HepG2 (cell line): ENCODE results near the gene CHRD. TPM values are rescaled to one million over a fixed set of nuclear protein-coding genes. Genes with fewer than 3 reads are reported as not detected.

Experiments
- CENPT ChIP-seq: sonication (generic); formaldehyde crosslinking; IDR thresholded peaks from 2 replicates; pipeline ENCODE4 v1.8.0; 2022; ENCODE audit warnings: low read depth, mild to moderate bottlenecking, moderate library complexity, missing genetic modification reagents
- ELF3 ChIP-seq: IDR thresholded peaks from 2 replicates; pipeline ENCODE4 v1.6.1; 2016; ENCODE audit warnings: missing genetic modification reagents, missing compliant biosample characterization
- KLF15 ChIP-seq: sonication (generic); formaldehyde crosslinking; IDR thresholded peaks from 2 replicates; pipeline ENCODE4 v1.8.1; 2023; ENCODE audit warnings: borderline replicate concordance, mild to moderate bottlenecking, inconsistent platforms, missing genetic modification reagents, mixed read lengths
- KLF9 ChIP-seq: IDR thresholded peaks from 2 replicates; pipeline ENCODE4 v1.6.1; 2016; ENCODE audit warnings: low read depth
- MIXL1 ChIP-seq: IDR thresholded peaks from 2 replicates; pipeline ENCODE4 v1.6.1; 2016
- PHB2 ChIP-seq: fragments of 450-650 bp; IDR thresholded peaks from 2 replicates; pipeline ENCODE4 v1.6.1; 2018; ENCODE audit not compliant: partially characterized antibody
- ZFP36L1 ChIP-seq: sonication (generic); formaldehyde crosslinking; IDR thresholded peaks from 2 replicates; pipeline ENCODE4 v1.8.0; 2022; ENCODE audit warnings: mild to moderate bottlenecking, missing genetic modification reagents, moderate library complexity
- ZNF232 ChIP-seq: sonication (generic); formaldehyde crosslinking; IDR thresholded peaks from 2 replicates; pipeline ENCODE4 v1.4.0; 2020; ENCODE audit warnings: missing genetic modification reagents, borderline replicate concordance
- ZNF367 ChIP-seq: sonication (generic); formaldehyde crosslinking; IDR thresholded peaks from 2 replicates; pipeline ENCODE4 v1.4.0; 2020; ENCODE audit warnings: missing genetic modification reagents, borderline replicate concordance
- polyA plus RNA-seq, 8 experiments: library from polyadenylated mRNA; depleted of rRNA in 3 of 8; stranded (reverse) in 7 of 8; unstranded in 1 of 8; fragments of >200 nt; fragmentation: Illumina TruSeq in 4 of 8; extraction: Trizol in 4 of 8; gene quantifications; 2 replicates each; pipeline versions ENCODE4 v1.2.1 to v1.2.3, GENCODE V29; 2011 to 2016; ENCODE audit warnings: low read depth in 4 of 8, missing spikeins in 1 of 8, mixed read lengths in 1 of 8; ENCODE audit not compliant: insufficient read depth in 1 of 8
- total RNA-seq, 5 experiments: library from RNA; depleted of rRNA; stranded (reverse); fragments of >200 nt; fragmentation: Illumina TruSeq; extraction: Trizol; gene quantifications; 2 replicates each; pipeline ENCODE4 v1.2.3, GENCODE V29; 2016; ENCODE audit warnings: low read depth in 1 of 5
- TF ChIP-seq, protein P1 (sequence below): sonication (generic); formaldehyde crosslinking; IDR thresholded peaks from 2 replicates; pipeline ENCODE4 v1.4.0; 2020; ENCODE audit warnings: mild to moderate bottlenecking, missing genetic modification reagents
- TF ChIP-seq, protein P2 (sequence below): sonication (generic); formaldehyde crosslinking; IDR thresholded peaks from 2 replicates; pipeline ENCODE4 v1.5.0; 2020; ENCODE audit warnings: missing genetic modification reagents, mild to moderate bottlenecking, borderline replicate concordance
- TF ChIP-seq, protein P3 (sequence below): sonication (generic); formaldehyde crosslinking; IDR thresholded peaks from 2 replicates; pipeline ENCODE4 v1.9.0; 2021; ENCODE audit warnings: missing genetic modification reagents, borderline replicate concordance
- TF ChIP-seq, protein P4 (sequence below): sonication (generic); formaldehyde crosslinking; IDR thresholded peaks from 2 replicates; pipeline ENCODE4 v1.4.0; 2020; ENCODE audit warnings: mild to moderate bottlenecking, low read depth, missing genetic modification reagents
- TF ChIP-seq, protein P5 (sequence below): sonication (generic); formaldehyde crosslinking; IDR thresholded peaks from 2 replicates; pipeline ENCODE4 v1.5.0; 2020; ENCODE audit warnings: missing genetic modification reagents
- TF ChIP-seq, protein P6 (sequence below): fragments of 450-650 bp; IDR thresholded peaks from 2 replicates; pipeline ENCODE4 v1.6.1; 2016

The CHRD gene
- total and polyA plus RNA-seq, 2 of the 13 experiments (the other 11 are each of a cell fraction or from before 2014, with no cell fraction given) = 22.2 to 35.2 TPM

DNA sequence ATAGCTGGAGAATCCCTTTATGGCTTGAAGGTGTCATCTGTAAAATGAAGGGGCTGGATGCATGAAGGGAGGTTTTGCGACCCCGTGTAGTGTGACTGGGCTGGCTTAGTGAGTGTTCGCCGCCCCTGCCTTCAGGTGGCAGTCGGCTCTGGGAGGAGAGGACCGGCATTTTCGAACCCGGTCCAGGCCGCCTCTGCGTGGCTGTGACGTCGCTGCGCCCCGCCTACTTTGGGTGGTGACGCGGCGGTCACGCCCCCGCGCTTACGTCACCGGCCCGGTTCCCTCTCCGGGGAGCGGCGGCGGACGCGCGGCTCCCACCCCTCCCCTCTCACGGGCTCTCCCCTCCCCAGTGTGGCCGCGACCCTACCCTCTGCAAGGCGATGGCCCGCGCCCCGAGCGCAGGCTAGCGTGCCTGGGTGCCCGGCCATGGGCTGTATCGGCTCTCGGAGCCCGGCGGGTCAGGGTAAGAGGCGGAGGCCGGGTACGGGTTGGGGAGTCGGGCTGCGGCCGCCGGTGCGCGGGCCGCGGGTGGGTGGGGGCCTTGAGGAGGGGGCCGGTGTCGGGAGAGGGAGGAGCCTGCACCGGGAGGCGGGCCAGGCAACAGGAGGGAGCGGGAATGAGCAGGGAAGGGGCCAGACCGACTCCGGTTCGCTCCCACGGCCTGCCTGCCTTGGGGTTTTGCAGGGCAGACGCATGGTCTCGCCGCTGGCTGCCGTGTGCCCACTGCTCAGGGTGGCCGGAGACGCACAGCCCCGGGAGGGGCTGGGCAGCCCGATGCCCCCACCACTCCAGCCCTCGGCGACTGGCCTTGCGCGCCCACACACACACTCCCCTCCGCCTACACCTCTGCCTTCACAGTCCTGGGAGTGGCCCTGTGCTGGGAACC is 44.0 kb upstream of the CHRD start (continued):
- TF ChIP-seq CENPT (CRISPR knock-in tag) (0 out of 2 replicates have a peak, but pooled peaks have one; percentile 73), ELF3 (CRISPR knock-in tag) (no peak), ZNF232 (CRISPR knock-in tag) (no peak), ZFP36L1 (CRISPR knock-in tag) (no peak), KLF15 (CRISPR knock-in tag) (no peak), KLF9 (CRISPR knock-in tag) (0 out of 2 replicates have a peak, but pooled peaks have one; percentile 72), PHB2 (no peak), MIXL1 (CRISPR knock-in tag) (no peak), ZNF367 (no peak)
- TF ChIP-seq, protein P1, sequence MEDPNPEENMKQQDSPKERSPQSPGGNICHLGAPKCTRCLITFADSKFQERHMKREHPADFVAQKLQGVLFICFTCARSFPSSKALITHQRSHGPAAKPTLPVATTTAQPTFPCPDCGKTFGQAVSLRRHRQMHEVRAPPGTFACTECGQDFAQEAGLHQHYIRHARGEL (CRISPR knock-in tag) = no peak
- TF ChIP-seq, protein P2, sequence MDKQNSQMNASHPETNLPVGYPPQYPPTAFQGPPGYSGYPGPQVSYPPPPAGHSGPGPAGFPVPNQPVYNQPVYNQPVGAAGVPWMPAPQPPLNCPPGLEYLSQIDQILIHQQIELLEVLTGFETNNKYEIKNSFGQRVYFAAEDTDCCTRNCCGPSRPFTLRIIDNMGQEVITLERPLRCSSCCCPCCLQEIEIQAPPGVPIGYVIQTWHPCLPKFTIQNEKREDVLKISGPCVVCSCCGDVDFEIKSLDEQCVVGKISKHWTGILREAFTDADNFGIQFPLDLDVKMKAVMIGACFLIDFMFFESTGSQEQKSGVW (CRISPR knock-in tag) = no peak
- TF ChIP-seq, protein P3, sequence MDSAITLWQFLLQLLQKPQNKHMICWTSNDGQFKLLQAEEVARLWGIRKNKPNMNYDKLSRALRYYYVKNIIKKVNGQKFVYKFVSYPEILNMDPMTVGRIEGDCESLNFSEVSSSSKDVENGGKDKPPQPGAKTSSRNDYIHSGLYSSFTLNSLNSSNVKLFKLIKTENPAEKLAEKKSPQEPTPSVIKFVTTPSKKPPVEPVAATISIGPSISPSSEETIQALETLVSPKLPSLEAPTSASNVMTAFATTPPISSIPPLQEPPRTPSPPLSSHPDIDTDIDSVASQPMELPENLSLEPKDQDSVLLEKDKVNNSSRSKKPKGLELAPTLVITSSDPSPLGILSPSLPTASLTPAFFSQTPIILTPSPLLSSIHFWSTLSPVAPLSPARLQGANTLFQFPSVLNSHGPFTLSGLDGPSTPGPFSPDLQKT (CRISPR knock-in tag) = no peak
- TF ChIP-seq, protein P4, sequence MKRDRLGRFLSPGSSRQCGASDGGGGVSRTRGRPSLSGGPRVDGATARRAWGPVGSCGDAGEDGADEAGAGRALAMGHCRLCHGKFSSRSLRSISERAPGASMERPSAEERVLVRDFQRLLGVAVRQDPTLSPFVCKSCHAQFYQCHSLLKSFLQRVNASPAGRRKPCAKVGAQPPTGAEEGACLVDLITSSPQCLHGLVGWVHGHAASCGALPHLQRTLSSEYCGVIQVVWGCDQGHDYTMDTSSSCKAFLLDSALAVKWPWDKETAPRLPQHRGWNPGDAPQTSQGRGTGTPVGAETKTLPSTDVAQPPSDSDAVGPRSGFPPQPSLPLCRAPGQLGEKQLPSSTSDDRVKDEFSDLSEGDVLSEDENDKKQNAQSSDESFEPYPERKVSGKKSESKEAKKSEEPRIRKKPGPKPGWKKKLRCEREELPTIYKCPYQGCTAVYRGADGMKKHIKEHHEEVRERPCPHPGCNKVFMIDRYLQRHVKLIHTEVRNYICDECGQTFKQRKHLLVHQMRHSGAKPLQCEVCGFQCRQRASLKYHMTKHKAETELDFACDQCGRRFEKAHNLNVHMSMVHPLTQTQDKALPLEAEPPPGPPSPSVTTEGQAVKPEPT = 0 out of 2 replicates have a peak, but pooled peaks have one; percentile 21
- TF ChIP-seq, protein P5, sequence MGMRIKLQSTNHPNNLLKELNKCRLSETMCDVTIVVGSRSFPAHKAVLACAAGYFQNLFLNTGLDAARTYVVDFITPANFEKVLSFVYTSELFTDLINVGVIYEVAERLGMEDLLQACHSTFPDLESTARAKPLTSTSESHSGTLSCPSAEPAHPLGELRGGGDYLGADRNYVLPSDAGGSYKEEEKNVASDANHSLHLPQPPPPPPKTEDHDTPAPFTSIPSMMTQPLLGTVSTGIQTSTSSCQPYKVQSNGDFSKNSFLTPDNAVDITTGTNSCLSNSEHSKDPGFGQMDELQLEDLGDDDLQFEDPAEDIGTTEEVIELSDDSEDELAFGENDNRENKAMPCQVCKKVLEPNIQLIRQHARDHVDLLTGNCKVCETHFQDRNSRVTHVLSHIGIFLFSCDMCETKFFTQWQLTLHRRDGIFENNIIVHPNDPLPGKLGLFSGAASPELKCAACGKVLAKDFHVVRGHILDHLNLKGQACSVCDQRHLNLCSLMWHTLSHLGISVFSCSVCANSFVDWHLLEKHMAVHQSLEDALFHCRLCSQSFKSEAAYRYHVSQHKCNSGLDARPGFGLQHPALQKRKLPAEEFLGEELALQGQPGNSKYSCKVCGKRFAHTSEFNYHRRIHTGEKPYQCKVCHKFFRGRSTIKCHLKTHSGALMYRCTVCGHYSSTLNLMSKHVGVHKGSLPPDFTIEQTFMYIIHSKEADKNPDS (CRISPR knock-in tag) = no peak
- TF ChIP-seq, protein P6, sequence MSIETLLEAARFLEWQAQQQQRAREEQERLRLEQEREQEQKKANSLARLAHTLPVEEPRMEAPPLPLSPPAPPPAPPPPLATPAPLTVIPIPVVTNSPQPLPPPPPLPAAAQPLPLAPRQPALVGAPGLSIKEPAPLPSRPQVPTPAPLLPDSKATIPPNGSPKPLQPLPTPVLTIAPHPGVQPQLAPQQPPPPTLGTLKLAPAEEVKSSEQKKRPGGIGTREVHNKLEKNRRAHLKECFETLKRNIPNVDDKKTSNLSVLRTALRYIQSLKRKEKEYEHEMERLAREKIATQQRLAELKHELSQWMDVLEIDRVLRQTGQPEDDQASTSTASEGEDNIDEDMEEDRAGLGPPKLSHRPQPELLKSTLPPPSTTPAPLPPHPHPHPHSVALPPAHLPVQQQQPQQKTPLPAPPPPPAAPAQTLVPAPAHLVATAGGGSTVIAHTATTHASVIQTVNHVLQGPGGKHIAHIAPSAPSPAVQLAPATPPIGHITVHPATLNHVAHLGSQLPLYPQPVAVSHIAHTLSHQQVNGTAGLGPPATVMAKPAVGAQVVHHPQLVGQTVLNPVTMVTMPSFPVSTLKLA = no peak
